HUES6 (cell line): ENCODE results near the gene ATP8B3.
"Not testable (repeated sequence)": the region's sequence is repeated elsewhere in the genome, so short reads cannot be mapped to it uniquely, and the experiment has no call there.

Experiments
- H3K27ac ChIP-seq: 2 replicates; pipeline ENCODE4 v1.7.0; 2013; ENCODE audit warnings: low read depth, mild to moderate bottlenecking, low read length, inconsistent platforms
- H3K27me3 ChIP-seq: 2 replicates; pipeline ENCODE4 v1.6.1; 2013; ENCODE audit warnings: low read length; ENCODE audit not compliant: control insufficient read depth, insufficient read depth
- H3K36me3 ChIP-seq: 2 replicates; pipeline ENCODE4 v1.6.1; 2013; ENCODE audit warnings: low read length; ENCODE audit not compliant: control insufficient read depth, insufficient read depth
- H3K4me1 ChIP-seq: 2 replicates; pipeline ENCODE4 v1.6.1; 2013; ENCODE audit warnings: low read length; ENCODE audit not compliant: control insufficient read depth, insufficient read depth
- H3K4me3 ChIP-seq: 2 replicates; pipeline ENCODE4 v1.5.1; 2013; ENCODE audit warnings: low read depth, low read length
- H3K9ac ChIP-seq: one replicate; pipeline ENCODE4 v1.6.1; 2013; ENCODE audit warnings: mild to moderate bottlenecking, low read length
- H3K9me3 ChIP-seq: 2 replicates; pipeline ENCODE4 v1.6.1; 2013; ENCODE audit warnings: low read depth, low read length; ENCODE audit not compliant: control insufficient read depth, insufficient read depth

ATP8B3 gene

DNA sequence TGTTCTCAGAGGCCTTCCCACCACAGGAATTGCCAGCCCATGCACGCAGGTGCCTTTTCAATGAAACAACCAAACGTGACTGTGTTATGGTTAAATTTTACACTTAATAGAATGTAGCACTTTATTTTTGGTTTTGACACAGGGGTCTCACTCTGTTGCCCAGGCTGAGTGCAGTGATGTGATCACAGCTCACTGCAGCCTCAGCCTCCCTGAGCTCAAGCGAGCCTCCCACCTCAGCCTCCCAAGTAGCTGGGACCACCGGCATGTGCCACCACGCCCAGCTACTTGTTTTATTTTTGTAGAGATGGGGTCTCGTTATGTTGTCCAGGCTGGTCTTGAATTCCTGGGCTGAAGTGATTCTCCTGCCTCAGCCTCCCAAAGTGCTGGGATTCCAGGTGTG, 7.2 kb downstream of the ATP8B3 start:
- Histone ChIP-seq H3K36me3 (no peaks in the 10 kb centered on the region), H3K9ac (no peak overlapping the region)

DNA sequence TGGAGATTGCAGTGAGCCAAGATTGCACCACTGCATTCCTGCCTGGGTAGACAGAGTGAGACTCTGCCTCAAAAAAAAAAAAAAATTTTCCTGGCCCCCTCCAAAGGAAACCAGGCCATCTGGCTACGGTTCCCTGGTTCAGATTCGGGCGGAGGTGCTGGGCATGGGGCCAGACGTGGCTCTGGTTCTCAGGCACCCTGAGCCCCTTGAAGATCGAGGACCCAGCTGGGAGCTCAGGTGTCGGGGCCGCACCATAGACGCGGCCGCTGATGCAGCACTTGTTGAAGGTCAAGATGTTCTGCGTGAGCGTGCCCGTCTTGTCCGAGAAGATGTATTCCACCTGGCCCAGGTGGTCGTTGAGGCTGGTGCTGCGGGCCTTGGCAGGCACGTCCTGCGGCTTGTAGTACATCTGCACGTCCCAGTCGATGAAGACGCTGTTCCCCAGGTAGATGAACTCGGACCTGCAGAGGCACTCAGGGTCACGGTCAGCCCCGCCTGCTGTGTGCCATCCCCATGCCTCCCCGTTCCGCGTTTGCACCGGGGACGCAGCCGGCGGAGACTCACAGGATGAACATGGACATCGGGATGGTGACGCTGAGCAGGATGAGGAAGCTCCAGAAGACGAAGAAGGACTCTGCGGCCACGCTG, 12.3 kb downstream of the ATP8B3 start:
- Histone ChIP-seq H3K9me3 (no peaks in the 10 kb centered on the region), H3K9ac (no peak overlapping the region), H3K4me3 (no peak overlapping the region), H3K4me1 (no peaks in the 10 kb centered on the region), H3K27ac (no peak overlapping the region), H3K36me3 (no peaks in the 10 kb centered on the region), H3K27me3 (no peaks in the 10 kb centered on the region)

More for the DNA sequence above, 7.2 kb downstream of the ATP8B3 start:
- no peaks in the 10 kb centered on the region for H3K9me3 ChIP-seq
- no peaks in the 10 kb centered on the region for H3K4me1 ChIP-seq
- H3K27me3 ChIP-seq: no peaks in the 10 kb centered on the region
- no peak overlapping the region for H3K27ac ChIP-seq
- H3K4me3 ChIP-seq: no peak overlapping the region

DNA sequence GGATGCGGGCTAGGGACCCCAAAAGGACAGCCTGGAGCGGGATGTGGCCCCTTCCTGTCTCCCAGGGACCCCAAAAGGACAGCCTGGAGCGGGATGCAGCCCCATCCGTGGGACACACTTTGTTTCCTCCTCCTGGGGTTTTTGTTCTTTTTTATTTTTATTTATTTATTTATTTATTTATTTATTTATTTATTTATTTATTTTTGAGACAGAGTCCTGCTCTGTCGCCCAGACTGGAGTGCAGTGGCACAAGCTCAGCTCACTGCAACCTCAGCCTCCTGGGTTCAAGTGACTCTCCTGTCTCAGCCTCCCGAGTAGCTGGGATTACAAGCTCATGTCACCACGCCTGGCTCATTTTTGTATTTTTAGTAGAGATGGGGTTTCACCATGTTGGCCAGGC, 14.8 kb downstream of the ATP8B3 start:
- not testable (repeated sequence) for H3K4me1 ChIP-seq, H3K36me3 ChIP-seq, H3K27me3 ChIP-seq, H3K27ac ChIP-seq, H3K9me3 ChIP-seq, H3K9ac ChIP-seq, H3K4me3 ChIP-seq

DNA sequence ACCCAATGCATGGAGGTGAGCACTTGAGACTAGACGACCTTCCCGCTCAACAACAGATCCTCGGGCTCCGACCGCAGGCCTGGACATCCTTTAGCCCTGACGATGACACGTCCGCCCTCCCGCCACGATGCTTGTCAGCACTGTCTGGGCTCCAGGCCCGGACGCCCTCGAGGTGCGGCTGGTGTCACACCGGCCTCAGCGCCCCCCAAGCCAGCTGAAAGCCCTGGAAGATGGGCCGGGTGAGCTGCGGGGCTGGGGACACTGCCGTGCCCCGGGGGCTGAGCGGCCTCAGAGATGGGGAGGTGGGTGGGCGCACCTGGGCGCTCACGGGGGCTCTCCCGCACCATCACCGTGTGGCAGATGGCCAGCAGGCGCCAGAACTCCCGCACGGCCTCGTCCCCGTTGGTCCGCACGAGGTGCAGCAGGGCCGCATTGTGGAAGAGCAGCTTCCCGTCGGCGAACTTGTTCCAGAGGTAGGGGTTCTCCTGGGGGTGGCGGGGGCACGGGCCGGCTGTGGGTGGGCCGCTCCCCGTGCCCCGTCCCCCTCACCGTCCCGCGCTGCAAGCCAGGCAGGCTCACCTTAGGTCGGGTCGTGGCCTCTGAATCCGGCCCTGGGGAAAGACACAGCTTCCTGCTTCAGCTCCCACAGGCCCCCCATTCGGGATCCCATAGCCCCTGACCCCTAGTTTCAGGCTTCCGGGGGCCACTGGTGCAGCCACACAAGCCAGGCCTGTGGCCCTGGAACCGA, 15.5 kb downstream of the ATP8B3 start:
- Histone ChIP-seq H3K27me3 (no peaks in the 10 kb centered on the region), H3K9ac (no peak overlapping the region), H3K4me1 (peaks cover 7% of the 10 kb centered on the region), H3K4me3 (no peak overlapping the region), H3K27ac (no peak overlapping the region), H3K36me3 (no peaks in the 10 kb centered on the region), H3K9me3 (no peaks in the 10 kb centered on the region)

DNA sequence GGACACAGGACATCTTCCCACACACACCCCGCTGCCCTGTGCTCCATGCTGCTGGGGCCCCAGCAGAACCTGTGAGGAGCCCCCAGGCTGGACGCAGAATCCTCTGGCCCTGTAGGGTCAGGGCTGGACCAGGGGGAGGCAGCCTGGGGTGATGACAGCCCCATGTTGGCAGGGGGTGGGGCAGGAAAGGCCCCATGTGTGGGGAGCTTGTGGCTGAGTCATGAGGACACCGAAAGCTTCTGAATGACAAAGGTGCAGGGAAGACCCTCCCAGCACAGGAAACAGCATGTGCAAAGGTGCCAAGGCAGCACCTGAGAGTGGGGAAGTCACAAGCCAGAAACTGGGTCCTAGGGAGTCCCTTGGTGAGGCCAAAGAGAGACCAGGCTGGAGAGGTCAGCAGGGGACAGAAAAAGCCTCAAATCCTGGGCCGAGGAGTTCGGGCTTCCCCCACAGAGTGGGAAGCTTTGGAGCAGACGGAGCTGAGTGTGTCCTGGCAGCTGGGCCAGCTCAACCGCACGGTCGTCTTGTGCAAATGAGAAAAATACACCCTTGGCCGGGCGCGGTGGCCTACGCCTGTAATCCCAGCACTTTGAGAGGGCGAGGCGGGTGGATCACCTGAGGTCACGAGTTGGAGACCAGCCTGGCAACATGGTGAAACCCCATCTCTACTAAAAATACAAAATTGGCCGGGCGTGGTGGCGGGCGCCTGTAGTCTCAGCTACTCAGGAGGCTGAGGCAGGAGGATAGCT, 17.5 kb downstream of the ATP8B3 start:
- H3K27ac ChIP-seq: peak overlapping the region; percentile 19; the same call in 1 of the 2 replicates

DNA sequence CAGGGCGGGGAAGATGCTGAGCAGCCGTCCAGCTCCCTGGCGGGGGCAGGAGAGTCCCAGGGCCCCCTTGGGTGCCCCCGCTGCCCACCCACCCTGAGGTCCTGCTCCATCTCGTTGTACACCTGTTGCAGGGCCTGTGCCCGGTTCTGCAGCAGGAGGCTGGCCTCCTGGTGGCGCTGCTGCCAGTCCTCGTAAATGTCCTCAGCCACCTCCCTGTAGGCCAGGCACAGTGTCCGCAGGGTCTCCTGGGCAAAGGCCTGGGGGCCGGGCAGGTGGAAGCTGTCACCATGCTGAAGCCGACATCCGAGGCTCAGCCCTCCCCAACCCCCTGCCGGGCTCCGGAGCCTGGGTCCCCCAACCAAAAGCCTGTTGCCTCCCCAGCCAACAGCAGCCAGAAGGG, 20.2 kb downstream of the ATP8B3 start:
- H3K4me1 ChIP-seq: peaks cover 7% of the 10 kb centered on the region
- H3K36me3 ChIP-seq: no peaks in the 10 kb centered on the region
- no peaks in the 10 kb centered on the region for H3K9me3 ChIP-seq
- no peak overlapping the region for H3K27ac ChIP-seq
- H3K27me3 ChIP-seq: peaks cover 18% of the 10 kb centered on the region
- no peak overlapping the region for H3K4me3 ChIP-seq
- H3K9ac ChIP-seq: no peak overlapping the region

More for the DNA sequence above, 17.5 kb downstream of the ATP8B3 start:
- peaks cover 7% of the 10 kb centered on the region for H3K4me1 ChIP-seq
- no peaks in the 10 kb centered on the region for H3K9me3 ChIP-seq
- H3K9ac ChIP-seq: no peak overlapping the region
- no peak overlapping the region for H3K4me3 ChIP-seq
- H3K36me3 ChIP-seq: no peaks in the 10 kb centered on the region
- H3K27me3 ChIP-seq: peaks cover under 1% of the 10 kb centered on the region; the same call in 1 of the 2 replicates

DNA sequence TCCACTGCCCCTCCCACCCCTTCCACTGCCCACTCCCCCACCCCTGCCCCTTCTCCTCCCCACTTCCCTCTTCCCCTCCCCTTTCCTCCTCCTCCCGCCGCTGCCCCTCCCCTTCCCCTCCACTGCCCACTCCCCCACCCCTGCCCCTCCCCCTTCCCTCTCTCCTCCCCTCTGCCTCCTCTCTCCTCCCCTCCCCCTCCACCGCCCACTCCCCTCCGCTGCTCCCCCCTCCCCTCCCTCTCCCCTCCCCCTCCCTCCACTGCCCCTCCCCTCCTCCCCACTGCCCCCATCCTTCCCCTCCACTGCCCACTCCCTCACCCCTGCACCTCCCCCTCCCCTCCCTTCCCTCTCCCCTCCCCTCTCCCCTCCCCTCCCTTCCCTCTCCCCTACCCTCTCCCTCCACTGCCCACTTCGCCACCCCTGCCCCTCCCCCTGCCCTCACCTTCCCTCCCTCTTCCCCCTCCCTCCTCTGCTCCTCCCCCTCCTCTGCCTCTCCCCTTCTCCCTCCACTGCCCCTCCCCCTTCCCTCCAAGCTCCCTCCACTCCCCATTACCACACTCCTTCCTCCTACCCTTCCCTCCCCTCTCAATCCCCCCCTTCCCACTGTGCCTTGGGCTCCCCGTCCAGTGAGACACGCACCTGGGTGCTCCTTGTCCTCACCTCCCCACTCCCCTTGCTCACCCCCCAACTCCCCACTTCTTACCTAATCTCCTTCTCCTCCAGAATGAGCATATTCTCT, 21.9 kb downstream of the ATP8B3 start:
- no peak overlapping the region for H3K9ac ChIP-seq

DNA sequence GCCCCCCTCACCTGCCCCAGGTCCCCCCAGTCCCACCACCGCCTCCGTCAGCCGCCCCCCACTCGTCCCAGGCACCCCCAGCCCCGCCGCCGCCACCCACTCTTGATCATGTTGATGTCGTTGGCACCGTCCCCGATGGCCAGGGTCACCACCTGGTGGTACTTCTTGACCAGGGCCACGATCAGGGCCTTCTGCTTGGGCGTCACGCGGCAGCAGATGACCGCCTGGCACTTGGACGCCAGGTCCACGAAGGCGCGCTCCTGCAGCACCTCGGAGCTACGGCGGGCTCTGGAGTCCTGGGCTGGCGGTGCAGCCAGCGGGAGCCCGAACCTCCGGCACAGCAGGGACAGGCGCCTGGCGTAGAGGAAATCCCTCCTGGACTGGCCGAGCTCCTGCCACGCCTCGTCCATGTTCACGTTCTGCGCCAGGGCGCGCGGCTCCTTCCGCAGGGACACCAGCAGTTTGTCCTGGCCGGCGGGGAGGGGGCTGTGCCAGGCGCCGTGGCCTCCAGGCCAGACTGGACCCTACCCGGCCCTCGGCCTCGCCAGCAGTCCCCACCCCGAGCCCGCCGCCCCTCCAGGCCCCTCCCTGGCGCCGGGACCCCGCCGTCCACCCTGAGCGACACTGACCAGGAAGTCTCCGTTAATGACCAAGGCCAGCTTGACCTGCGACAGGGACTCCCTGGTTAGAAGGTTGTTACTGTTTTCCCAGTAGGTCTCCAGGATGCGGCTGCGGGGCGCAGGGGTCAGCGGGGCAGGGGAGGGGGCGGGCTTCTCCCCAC, 22.6 kb downstream of the ATP8B3 start:
- Histone ChIP-seq H3K9ac (no peak overlapping the region), H3K36me3 (no peaks in the 10 kb centered on the region), H3K27ac (no peak overlapping the region), H3K4me3 (peak overlapping the region; percentile 58), H3K27me3 (peaks cover 26% of the 10 kb centered on the region), H3K4me1 (peaks cover 4% of the 10 kb centered on the region), H3K9me3 (no peaks in the 10 kb centered on the region)

More for the DNA sequence above, 21.9 kb downstream of the ATP8B3 start:
- peaks cover 20% of the 10 kb centered on the region for H3K27me3 ChIP-seq
- H3K4me1 ChIP-seq: peaks cover 7% of the 10 kb centered on the region
- peak overlapping the region; percentile 32 for H3K4me3 ChIP-seq
- H3K27ac ChIP-seq: no peak overlapping the region
- H3K9me3 ChIP-seq: no peaks in the 10 kb centered on the region
- no peaks in the 10 kb centered on the region for H3K36me3 ChIP-seq

DNA sequence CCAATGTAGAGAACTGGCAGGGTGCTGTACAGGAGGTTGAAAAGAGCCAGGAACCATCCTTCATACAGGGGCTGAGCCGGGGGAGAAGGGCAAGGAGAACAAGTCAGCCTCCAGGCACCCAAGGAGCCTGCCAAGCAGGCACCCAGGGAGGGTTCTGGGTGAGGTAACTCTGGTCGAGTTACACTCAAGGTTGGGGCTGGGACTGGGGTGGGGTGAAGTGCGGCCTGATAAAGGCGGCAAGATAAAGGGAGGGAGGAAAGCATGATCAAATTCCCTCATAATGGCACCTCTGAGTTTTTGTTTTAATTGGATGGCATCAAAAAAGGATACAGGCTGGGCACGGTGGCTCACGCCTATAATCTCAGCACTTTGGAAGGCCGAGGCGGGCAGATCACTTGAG, 25.0 kb downstream of the ATP8B3 start:
- Histone ChIP-seq H3K9me3 (peaks cover 2% of the 10 kb centered on the region), H3K27me3 (peaks cover 43% of the 10 kb centered on the region), H3K4me3 (no peak overlapping the region), H3K4me1 (no peaks in the 10 kb centered on the region), H3K36me3 (no peaks in the 10 kb centered on the region), H3K9ac (no peak overlapping the region), H3K27ac (no peak overlapping the region)

DNA sequence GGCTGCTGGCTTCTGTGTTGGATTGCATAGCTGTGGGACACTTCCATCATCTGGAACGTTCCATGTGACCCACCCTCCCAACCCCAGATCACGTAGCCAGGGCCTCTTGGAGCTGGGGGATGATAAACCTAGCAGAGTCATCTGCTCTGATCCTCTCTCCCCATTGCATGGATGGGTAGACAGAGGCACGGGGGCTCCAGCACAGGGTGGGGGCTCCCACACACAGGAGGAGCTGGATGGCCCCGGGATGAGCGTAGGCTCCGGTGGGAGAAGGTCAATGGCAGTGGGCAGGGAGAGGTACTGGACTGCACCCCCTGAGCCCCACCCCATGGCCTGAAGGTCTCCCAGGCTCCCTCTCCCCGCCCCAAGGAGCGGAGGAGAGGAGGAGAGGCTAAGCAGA, 25.4 kb downstream of the ATP8B3 start:
- Histone ChIP-seq H3K27me3 (peaks cover 46% of the 10 kb centered on the region), H3K27ac (no peak overlapping the region), H3K9ac (no peak overlapping the region), H3K4me3 (no peak overlapping the region), H3K36me3 (no peaks in the 10 kb centered on the region), H3K4me1 (no peaks in the 10 kb centered on the region), H3K9me3 (peaks cover 5% of the 10 kb centered on the region)
